MM.1S (cell line): ENCODE results near the gene ANTXR1.

Experiments
- CTCF ChIP-seq: fragments of 300-600 bp; sonication (generic); IDR thresholded peaks from 2 replicates; pipeline ENCODE4 v1.5.1; 2016; ENCODE audit warnings: antibody characterized with exemption, low read length, mixed read lengths
- EZH2phosphoT487 ChIP-seq: fragments of 300-600 bp; sonication (generic); IDR thresholded peaks from 2 replicates; pipeline ENCODE4 v1.6.1; 2018; ENCODE audit warnings: antibody characterized with exemption, low read length

- TF ChIP-seq EZH2phosphoT487 (no peak), CTCF (no peak)
Observed at GRCh38 chr2:69237070-69237670, 224.2 kb downstream of the ANTXR1 start.
